Astrocyte (in vitro differentiated cells and primary cell): Measurements from ENCODE around the gene HYAL4. TPM values are rescaled to one million over a fixed set of nuclear protein-coding genes. Genes with fewer than 3 reads are reported as not detected.

Experiments
- total RNA-seq: library from RNA; stranded (reverse); gene quantifications from 2 replicates; pipeline ENCODE4 v1.2.1, GENCODE V29; 2021

Gene HYAL4
- total RNA-seq, 1 donor from 2014 or later: not detected

Other genes starting within 250 kb of the HYAL4 start
- not detected in 2 replicates for gene ASB15, start 243.3 kb upstream of the HYAL4 start, total RNA-seq
- gene LMOD2, start 189.3 kb upstream of the HYAL4 start, total RNA-seq: not detected in 2 replicates
- 34.3 and 36.0 TPM in 2 replicates for gene WASL, start 96.2 kb upstream of the HYAL4 start, total RNA-seq
- not detected in 2 replicates for gene SPAM1, start 80.1 kb downstream of the HYAL4 start, total RNA-seq
- 0.09 TPM in 1 of 2 replicates, not detected in the other for gene TMEM229A, start 187.9 kb downstream of the HYAL4 start, total RNA-seq